Embryonic facial prominence (tissue), 1 donor: ENCODE data around the gene CDH18.

ENCODE experiments used
- DNase-seq: peaks from one replicate; pipeline ENCODE4 v3.0.0-alpha.2; 2016; ENCODE audit errors: extremely low spot score

CDH18 gene

DNA sequence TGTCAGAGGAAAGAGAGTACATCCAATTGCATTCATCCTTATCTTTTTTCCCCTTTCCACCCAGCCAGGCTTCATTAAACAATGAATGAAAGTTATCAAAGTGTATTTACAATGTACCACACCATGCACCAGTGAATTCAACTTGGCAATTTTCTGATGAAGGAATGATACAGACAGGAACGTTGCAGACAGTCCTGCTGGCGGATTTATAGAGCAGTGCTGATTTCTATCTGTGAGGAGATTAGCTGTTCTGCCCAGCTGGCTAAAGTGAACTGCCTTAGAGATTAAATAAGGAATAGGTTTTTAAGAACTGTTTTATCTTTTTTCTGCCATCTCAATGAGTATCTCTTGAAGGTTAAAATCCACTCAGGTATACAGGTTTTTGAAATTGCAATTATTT lies 403.9 kb downstream of the CDH18 start:
- no peak for DNase-seq

DNA sequence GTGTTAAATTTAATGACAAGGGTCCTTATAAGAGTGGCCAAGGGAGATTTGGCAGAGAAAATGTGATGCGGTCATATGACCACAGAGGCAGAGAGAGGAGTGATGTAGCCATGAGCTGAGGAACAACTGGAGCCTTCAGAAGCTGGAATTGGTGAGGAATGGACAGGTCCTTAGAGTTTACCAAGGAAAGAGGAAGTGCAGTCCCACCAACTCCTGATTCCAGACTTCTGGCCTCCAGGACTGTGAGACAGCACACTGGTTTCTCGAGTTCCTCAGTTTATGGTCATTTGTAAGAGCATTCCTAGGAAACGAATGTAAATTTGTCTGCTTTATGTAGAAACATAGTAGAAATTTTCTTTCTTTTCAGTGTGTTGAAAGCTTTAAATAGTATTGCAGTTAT lies 410.1 kb downstream of the CDH18 start:
- no peak for DNase-seq

GRCh38 chr5:19568004-19568403 lies 420.0 kb downstream of the CDH18 start:
- no peak for DNase-seq

DNA sequence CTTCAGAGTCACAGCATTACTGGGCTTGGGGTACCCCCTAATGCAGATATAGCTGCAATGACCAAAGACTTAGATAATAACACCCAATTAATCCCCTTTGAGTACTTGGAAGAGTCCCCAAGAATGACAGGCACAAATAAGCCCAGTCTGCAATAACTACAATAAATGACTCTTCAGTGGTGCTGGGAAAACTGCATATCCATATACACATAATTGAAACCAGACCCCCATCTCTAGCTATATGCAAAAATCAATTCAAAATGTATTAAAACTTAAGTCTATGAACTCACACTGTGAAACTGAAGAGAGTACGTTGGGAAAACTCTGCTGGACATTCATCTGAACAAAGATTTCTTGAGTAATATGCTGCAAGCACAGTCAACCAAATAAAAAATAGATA lies 422.5 kb downstream of the CDH18 start:
- DNase-seq = peak; percentile 36

GRCh38 chr5:19564036-19564435 lies 424.0 kb downstream of the CDH18 start:
- no peak for DNase-seq

DNA sequence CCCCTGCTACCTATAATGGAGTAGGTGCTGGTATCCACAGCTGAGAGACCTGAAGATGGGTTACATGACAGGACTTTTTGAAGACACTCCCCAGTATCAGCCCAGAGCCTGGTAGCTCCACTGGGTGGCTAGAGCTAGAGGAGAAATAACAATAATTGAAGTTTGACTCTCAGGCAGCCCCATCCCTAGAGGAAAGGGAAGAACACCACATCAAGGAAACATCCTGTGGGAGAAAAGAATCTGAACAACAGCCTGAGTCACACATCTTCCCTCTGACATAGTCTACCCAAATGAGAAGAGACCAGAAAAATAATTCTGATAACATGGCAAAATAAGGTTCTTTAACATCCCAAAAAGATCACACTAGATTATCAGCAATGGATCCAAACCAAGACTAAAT lies 432.1 kb downstream of the CDH18 start:
- DNase-seq = no peak

GRCh38 chr5:19555436-19555835 lies 432.6 kb downstream of the CDH18 start:
- DNase-seq = no peak

- DNase-seq = no peak
Observed at GRCh38 chr5:19554524-19554923, 433.5 kb downstream of the CDH18 start.

DNA sequence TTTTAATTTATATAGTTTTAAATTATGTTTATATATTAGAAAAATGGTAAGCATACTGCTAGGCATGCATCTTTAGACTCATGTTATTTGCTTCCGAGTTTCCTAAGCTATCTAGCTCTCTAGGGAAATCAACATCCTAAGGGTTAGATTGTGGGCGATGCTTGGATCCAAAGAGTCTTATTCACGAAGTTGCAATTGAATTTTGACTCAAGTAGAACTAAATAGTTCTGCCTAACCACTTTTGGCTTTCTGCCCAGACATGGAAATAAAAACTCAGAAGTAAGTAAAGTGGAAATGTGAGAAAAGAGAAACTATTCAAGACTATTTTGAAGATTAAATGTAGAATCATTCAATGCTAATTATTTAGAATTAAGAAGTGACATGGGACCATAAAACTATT lies 440.4 kb downstream of the CDH18 start:
- DNase-seq = peak; percentile 72

DNA sequence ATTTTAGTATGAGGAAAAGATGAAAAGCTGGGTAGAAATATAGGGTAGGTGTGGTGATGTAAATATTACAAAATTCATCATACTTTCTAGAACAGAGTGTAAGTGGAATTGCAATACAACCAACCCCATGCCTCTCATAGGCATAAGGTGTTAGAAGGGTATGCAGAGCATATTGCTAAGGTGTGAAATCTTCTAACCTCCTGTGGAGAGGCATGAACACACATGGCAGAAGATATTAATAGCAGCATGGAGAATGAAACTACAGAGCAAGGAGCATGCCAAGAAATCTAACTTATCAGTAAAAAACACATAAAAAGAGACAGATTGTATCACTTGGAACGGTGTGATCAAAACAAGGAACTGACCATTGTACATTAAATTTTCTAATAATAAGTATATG lies 441.5 kb downstream of the CDH18 start:
- DNase-seq = no peak

- DNase-seq = no peak
Observed at GRCh38 chr5:19538607-19539006, 449.4 kb downstream of the CDH18 start.

DNA sequence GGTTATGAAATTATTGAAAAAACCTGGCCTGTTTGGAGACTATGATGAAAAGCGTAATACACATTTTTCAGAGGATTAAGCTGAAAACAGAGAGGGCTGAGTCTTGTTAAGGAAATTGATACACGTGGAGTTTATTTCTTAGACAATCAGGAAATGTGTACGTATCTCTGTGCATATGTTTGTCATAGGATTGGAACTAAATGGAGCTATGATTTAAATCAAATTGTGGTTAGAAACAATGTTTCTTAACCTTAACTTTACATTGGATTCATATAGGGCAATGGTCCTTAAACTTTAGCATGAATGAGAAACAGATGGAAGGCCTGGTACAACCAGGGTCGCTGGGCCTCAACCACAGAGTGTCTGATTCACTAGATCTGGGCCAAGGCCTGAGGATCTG lies 451.6 kb downstream of the CDH18 start:
- DNase-seq = peak; percentile 67

- no peak for DNase-seq
Observed at GRCh38 chr5:19534751-19535150, 453.2 kb downstream of the CDH18 start.

DNA sequence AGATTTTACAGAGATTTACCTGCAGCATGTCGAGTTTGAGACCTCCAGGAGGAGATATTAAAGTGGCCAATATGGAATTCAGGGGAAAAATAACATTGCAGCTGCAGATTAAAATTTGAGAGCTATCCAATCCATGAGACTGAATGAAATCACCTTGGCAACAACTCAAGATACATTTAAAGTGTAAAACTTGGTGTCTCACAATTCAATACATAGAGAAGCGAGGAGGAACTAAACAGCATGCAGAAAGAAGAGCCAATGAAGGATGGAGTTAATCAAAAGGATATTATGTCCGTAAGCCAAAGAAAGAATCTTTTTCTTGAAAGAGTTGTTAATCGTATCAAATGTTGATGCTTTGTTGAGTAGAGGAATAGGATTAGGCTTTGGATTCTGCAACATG lies 455.1 kb downstream of the CDH18 start:
- no peak for DNase-seq

- DNase-seq = no peak
Observed at GRCh38 chr5:19531374-19531952, 456.5 kb downstream of the CDH18 start.

GRCh38 chr5:19519448-19519847 lies 468.6 kb downstream of the CDH18 start:
- no peak for DNase-seq

- no peak for DNase-seq
Observed at GRCh38 chr5:19498852-19499251, 489.1 kb downstream of the CDH18 start.

GRCh38 chr5:19497229-19497815 lies 490.7 kb downstream of the CDH18 start:
- no peak for DNase-seq

- DNase-seq = no peak
Observed at GRCh38 chr5:19496056-19496455, 491.9 kb downstream of the CDH18 start.

GRCh38 chr5:19492861-19493260 lies 495.1 kb downstream of the CDH18 start:
- no peak for DNase-seq

GRCh38 chr5:19488786-19489185 lies 499.2 kb downstream of the CDH18 start:
- DNase-seq = no peak

GRCh38 chr5:19487480-19487879 lies 500.5 kb downstream of the CDH18 start:
- no peak for DNase-seq

GRCh38 chr5:19479562-19479961 lies 508.4 kb downstream of the CDH18 start:
- no peak for DNase-seq

DNA sequence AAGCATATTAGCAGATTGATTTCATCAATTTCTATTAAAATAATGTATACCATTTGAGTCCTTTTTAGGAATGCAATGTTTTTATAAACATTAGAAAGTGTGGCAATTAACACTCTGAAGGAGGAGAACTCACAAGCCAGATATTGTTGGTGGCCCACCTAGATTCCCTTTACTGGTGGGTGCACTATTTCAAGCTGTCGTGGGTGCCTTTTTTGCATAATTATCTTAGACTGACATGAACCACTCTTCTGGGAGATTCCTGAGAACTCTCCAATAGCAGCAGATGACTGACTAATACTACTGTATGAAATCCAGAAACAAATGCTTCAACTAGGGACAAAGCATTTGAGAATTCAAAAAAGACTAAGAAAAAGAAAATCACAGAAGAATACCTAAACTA lies 526.0 kb downstream of the CDH18 start:
- no peak for DNase-seq
